Large intestine (tissue), 12 donors: ENCODE data around the gene HMGCS2. TPM values are rescaled to one million over a fixed set of nuclear protein-coding genes. Genes with fewer than 3 reads are reported as not detected.

Experiments
- DNase-seq, 2 donors: peaks; one replicate each; pipeline versions ENCODE4 v3.0.0 to v3.0.0-alpha.2; 2013
- H3K27ac ChIP-seq: one replicate; pipeline ENCODE4 v1.5.1; 2013; ENCODE audit warnings: low read length
- H3K27me3 ChIP-seq: 2 replicates; pipeline ENCODE4 v1.6.1; 2013; ENCODE audit warnings: low read length; ENCODE audit not compliant: control insufficient read depth, insufficient read depth
- H3K36me3 ChIP-seq: 2 replicates; pipeline ENCODE4 v1.6.1; 2013; ENCODE audit warnings: low read length; ENCODE audit not compliant: control insufficient read depth, insufficient read depth
- H3K4me1 ChIP-seq: one replicate; pipeline ENCODE4 v1.6.1; 2013; ENCODE audit warnings: low read length; ENCODE audit not compliant: control insufficient read depth, insufficient read depth
- H3K4me3 ChIP-seq: one replicate; pipeline ENCODE4 v1.5.1; 2013; ENCODE audit warnings: low read length
- H3K9me3 ChIP-seq: one replicate; pipeline ENCODE4 v1.6.1; 2013; ENCODE audit warnings: mild to moderate bottlenecking, low read depth, low read length, moderate library complexity; ENCODE audit not compliant: control insufficient read depth
- WGBS: methylation state at CpG from one replicate; pipeline ENCODE4 v1.1.5; 2013; ENCODE audit warnings: low lambda C conversion rate; ENCODE audit not compliant: insufficient coverage; 5-methylcytosine and 5-hydroxymethylcytosine counted together
- long read RNA-seq, 11 donors: transcript quantifications; one replicate each; lab custom pipeline, GENCODE V29; 2026
- polyA plus RNA-seq: library from polyadenylated mRNA; unstranded; fragments of 120-200 nt; gene quantifications from one replicate; pipeline ENCODE4 v1.2.1, GENCODE V29; 2013

Gene HMGCS2
- 71.7 TPM for polyA plus RNA-seq
- long read RNA-seq, donor 1, transcript HMGCS2-201 (10 exons, 2,428 nt), result major isoform, 12 of 12 reads
- long read RNA-seq, donor 1, partial matches to known transcripts, result 0 of 12 reads
- long read RNA-seq, donor 1, other reads (novel, unspliced or antisense), result 0 of 12 reads
- long read RNA-seq, donor 2, transcript HMGCS2-201 (10 exons, 2,428 nt), result major isoform, 22 of 34 reads
- long read RNA-seq, donor 2, partial matches to known transcripts, result 12 of 34 reads
- long read RNA-seq, donor 2, other reads (novel, unspliced or antisense), result 0 of 34 reads
- long read RNA-seq, donor 3, result 0 reads
- long read RNA-seq, donor 4, partial matches to known transcripts, result 0 of 2 reads
- long read RNA-seq, donor 4, other reads (novel, unspliced or antisense), result 0 of 2 reads
- long read RNA-seq, donor 5, transcript HMGCS2-201 (10 exons, 2,428 nt), result major isoform, 35 of 40 reads
- long read RNA-seq, donor 5, partial matches to known transcripts, result 0 of 40 reads
- long read RNA-seq, donor 5, other reads (novel, unspliced or antisense), result 5 of 40 reads
- long read RNA-seq, donor 6, transcript HMGCS2-201 (10 exons, 2,428 nt), result major isoform, 18 of 23 reads
- long read RNA-seq, donor 6, partial matches to known transcripts, result 5 of 23 reads
- long read RNA-seq, donor 6, other reads (novel, unspliced or antisense), result 0 of 23 reads
- long read RNA-seq, donor 7, transcript HMGCS2-201 (10 exons, 2,428 nt), result major isoform, 16 of 42 reads
- long read RNA-seq, donor 7, partial matches to known transcripts, result 26 of 42 reads
- long read RNA-seq, donor 7, other reads (novel, unspliced or antisense), result 0 of 42 reads
- long read RNA-seq, donor 8, transcript HMGCS2-201 (10 exons, 2,428 nt), result major isoform, 12 of 23 reads
- long read RNA-seq, donor 8, partial matches to known transcripts, result 11 of 23 reads
- long read RNA-seq, donor 8, other reads (novel, unspliced or antisense), result 0 of 23 reads
- long read RNA-seq, donor 9, transcript HMGCS2-201 (10 exons, 2,428 nt), result major isoform, 17 of 24 reads
- long read RNA-seq, donor 9, partial matches to known transcripts, result 7 of 24 reads
- long read RNA-seq, donor 9, other reads (novel, unspliced or antisense), result 0 of 24 reads
- long read RNA-seq, donor 10, transcript HMGCS2-201 (10 exons, 2,428 nt), result major isoform, 18 of 41 reads
- long read RNA-seq, donor 10, partial matches to known transcripts, result 23 of 41 reads
- long read RNA-seq, donor 10, other reads (novel, unspliced or antisense), result 0 of 41 reads
- long read RNA-seq, donor 11, transcript HMGCS2-201 (10 exons, 2,428 nt), result major isoform, 17 of 36 reads
- long read RNA-seq, donor 11, partial matches to known transcripts, result 19 of 36 reads
- long read RNA-seq, donor 11, other reads (novel, unspliced or antisense), result 0 of 36 reads

DNA sequence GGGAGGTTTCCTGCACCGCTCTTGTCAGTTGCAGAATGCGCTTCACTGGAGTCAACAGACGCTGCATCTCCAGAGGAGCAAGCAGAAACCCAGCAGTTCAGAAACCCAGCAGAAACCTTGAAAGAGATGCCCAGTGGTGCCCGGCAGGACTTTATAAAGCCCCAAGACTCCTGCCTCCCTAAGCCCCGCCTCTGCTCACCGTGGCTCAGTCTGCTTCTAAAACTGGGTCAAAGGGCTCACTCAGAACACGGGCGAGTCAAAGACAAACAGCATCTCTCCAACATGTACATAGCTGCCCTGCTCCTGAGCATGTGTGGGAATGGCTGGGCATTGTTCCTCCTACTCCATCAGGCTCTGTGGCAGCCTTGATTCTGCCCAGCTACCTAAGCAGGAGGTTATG is at the start of gene HMGCS2:
HMGCS2 (minus strand) TSS at position 128 of the 400 bp plus-strand sequence; CDS start at position 67, 61 bp downstream.
- H3K36me3 ChIP-seq, result peaks cover 5% of the 10 kb centered on the region
- WGBS, result no CpG with 5 or more reads among the region's 8 CpGs
- peak within 1 kb of the TSS; percentile 78 for H3K27ac ChIP-seq
- DNase-seq, result peak; percentile 57 to 85
- H3K4me3 ChIP-seq, result peak within 1 kb of the TSS; percentile 38
- no peaks in the 10 kb centered on the region for H3K27me3 ChIP-seq
- peaks cover 44% of the 10 kb centered on the region for H3K4me1 ChIP-seq
- no peaks in the 10 kb centered on the region for H3K9me3 ChIP-seq

DNA sequence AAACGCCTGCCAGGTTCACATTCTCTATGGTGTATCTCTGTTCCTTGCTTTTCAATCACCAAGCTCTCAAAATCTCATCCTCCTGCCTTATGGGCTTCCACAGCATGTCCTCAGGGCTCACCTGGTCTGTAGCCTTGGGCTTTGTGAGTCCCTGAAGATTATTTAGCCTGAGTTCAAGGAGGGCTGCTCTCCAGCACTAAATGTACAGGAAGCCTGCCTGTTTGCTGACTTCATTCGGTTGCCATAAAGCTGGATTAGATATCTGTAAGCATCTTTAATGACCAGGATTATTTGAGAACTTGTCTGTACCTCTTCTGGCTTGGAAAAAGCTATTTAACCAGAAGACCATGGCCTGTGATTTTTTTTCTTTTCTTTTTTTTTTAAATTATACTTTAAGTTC is 49.5 kb upstream of the HMGCS2 start:
- no peak overlapping the region for H3K4me3 ChIP-seq
- H3K27me3 ChIP-seq, result no peaks in the 10 kb centered on the region
- H3K36me3 ChIP-seq, result no peaks in the 10 kb centered on the region
- peak overlapping the region; percentile 53 for H3K27ac ChIP-seq
- no CpG with 5 or more reads among the region's 2 CpGs for WGBS
- no peaks in the 10 kb centered on the region for H3K9me3 ChIP-seq
- H3K4me1 ChIP-seq, result peaks cover 36% of the 10 kb centered on the region
- no peak for DNase-seq

DNA sequence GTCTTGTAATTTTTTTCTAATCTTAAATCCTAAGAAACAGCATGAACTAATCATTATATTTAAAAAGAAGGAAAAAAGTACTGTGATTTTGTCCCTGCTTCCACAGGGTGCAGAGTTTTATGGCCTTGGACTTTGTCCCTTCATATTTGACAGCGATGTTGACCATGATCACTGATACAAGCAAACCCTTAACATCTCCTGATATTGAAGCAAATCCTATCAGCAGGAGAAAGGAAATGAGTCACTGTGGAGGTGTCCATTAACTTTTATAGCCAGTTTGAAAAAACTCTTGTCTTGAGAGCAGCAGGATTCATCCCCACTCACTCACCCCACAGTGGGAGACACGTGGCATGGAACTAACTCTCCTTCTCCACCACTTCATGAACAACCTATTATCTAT is 47.7 kb upstream of the HMGCS2 start:
- H3K27ac ChIP-seq, result peak overlapping the region; percentile 83
- H3K27me3 ChIP-seq, result no peaks in the 10 kb centered on the region
- whole genome bisulfite sequencing, result no CpG with 5 or more reads among the region's 2 CpGs
- no peaks in the 10 kb centered on the region for H3K9me3 ChIP-seq
- H3K4me1 ChIP-seq, result peaks cover 42% of the 10 kb centered on the region
- DNase-seq, result peak; percentile 90 to 96
- H3K36me3 ChIP-seq, result no peaks in the 10 kb centered on the region
- no peak overlapping the region for H3K4me3 ChIP-seq

DNA sequence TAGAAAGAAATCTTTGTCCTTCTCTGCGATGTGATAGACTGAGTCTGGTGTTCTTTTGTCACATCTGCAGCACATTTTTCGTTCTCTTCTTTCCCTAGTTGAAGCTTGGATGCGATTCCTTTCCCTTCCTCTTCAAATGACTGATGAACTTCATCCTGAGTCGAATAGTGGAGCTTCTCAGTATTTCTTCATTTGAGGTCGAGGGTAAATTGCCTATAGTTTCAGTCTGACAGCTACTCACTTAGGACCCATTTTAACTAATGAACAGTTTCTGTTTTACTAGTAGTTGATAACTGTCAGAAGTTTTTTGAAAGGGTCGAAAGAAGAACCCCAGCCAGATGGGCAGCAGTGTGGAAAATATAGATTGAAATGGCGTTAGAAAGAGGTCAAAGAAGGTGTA is 47.2 kb upstream of the HMGCS2 start:
- Histone ChIP-seq H3K9me3 (no peaks in the 10 kb centered on the region), H3K27me3 (no peaks in the 10 kb centered on the region), H3K4me1 (peaks cover 46% of the 10 kb centered on the region), H3K27ac (peak overlapping the region; percentile 83), H3K36me3 (no peaks in the 10 kb centered on the region), H3K4me3 (no peak overlapping the region)
- peak in 1 of 2 donors; percentile 69 for DNase-seq
- 16% methylated on average over 3 of the region's 7 CpGs for WGBS

DNA sequence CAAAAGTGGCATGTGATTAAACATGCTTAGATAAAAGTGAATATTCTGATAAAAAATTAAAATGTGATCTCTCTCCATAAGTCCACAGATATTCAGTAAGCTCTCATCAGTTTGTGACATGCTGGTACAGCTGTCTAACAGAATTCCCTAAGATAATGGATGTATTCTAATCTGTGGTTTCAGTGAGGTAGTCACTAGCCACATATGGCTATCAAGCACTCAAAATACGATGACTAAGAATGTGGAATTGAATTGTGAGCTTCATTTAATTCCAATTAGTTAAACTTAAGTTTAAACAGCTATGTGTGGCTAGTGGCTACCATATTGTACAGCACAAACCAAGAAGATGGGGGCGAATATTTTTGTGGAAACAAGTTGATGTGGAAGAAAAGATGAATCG is 46.7 kb upstream of the HMGCS2 start:
- Histone ChIP-seq H3K9me3 (no peaks in the 10 kb centered on the region), H3K36me3 (no peaks in the 10 kb centered on the region), H3K4me3 (no peak overlapping the region), H3K27me3 (no peaks in the 10 kb centered on the region), H3K4me1 (peaks cover 46% of the 10 kb centered on the region), H3K27ac (peak overlapping the region; percentile 83)
- no peak for DNase-seq
- WGBS, result 70% methylated on average over 2 of the region's 3 CpGs

DNA sequence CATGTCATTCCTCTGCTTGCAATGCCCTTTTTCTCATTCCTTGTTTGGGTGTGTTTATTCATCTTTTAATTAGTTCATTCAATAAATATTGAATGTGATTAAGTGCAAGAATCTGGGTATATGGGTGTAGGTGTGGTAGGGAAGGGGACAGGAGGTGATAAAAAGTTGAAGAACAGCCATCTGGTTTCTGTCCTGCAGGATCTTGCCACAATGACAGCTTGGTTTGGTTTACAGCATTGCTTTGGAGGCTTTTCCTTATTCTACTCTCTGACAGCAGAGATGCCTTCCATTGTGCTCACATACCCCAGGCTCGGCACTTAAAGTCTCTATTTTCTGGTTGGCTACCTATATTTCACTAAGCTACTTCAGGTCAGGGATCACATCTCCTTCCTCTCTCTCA is 45.6 kb upstream of the HMGCS2 start:
- H3K36me3 ChIP-seq, result no peaks in the 10 kb centered on the region
- no peak overlapping the region for H3K4me3 ChIP-seq
- DNase-seq, result no peak
- no peaks in the 10 kb centered on the region for H3K27me3 ChIP-seq
- peaks cover 47% of the 10 kb centered on the region for H3K4me1 ChIP-seq
- H3K9me3 ChIP-seq, result no peaks in the 10 kb centered on the region
- no peak overlapping the region for H3K27ac ChIP-seq
- WGBS, result 71% methylated on average over 1 of the region's 1 CpG

DNA sequence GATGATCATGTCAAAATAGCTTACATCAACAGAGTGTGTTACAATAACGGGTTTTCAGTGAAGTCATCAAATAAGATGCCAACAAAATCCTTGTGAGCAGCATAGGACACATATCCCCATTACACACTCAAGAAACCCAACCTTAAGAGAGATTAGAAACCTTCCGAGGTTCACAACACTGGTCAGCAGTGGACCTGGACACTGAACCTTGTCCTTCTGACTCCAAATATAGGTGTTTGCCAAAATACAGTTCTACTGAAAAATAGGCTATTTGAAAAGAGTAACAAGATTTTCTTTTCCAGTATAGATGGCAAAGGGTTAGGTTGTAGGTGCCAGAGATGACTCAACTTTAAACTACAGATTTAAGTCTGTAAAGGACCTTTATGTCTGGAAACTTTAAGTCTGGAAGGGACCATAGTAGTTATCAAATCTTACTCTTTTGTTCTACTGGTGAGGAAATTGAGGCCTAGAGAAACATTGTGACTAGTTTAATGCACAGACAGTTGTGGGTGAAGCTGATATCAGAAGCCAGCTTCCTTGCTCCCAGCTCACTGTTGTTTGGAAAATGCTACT is 43.4 kb upstream of the HMGCS2 start:
- DNase-seq, result no peak
- Histone ChIP-seq H3K27me3 (no peaks in the 10 kb centered on the region), H3K9me3 (no peaks in the 10 kb centered on the region), H3K27ac (peak overlapping the region; percentile 41), H3K4me1 (peaks cover 44% of the 10 kb centered on the region), H3K4me3 (no peak overlapping the region), H3K36me3 (no peaks in the 10 kb centered on the region)
- WGBS, result no CpG with 5 or more reads among the region's 2 CpGs

DNA sequence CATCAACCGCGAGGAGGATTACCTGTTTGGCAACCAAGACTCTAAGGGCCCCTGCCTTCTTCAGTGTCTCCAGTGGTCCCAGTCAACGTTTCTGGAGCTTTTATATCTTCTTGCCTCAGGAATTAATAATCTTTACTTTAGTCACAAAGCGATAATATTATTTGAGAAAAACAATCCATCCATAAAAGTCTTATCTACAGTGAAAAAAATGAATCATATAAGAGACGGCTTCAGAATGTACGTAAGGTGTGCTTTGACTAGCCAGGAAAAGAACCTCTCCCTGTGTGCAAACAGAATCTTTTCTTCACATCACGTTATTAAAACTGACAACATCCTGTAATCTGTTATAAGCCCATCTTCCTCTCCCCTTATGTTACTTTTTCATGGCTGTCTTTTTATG is 42.7 kb upstream of the HMGCS2 start, which contains the start of gene REG4:
REG4 (minus strand) TSS at position 74 of the 400 bp plus-strand sequence. CDS start 2,691 bp downstream, outside the sequence.
- 24% methylated on average over 2 of the region's 7 CpGs for WGBS
- Histone ChIP-seq H3K4me3 (peak within 1 kb of the TSS; percentile 21), H3K27me3 (no peaks in the 10 kb centered on the region), H3K4me1 (peaks cover 40% of the 10 kb centered on the region), H3K9me3 (no peaks in the 10 kb centered on the region), H3K27ac (peak within 1 kb of the TSS; percentile 41), H3K36me3 (no peaks in the 10 kb centered on the region)
- DNase-seq, result peak in 1 of 2 donors; percentile 57

DNA sequence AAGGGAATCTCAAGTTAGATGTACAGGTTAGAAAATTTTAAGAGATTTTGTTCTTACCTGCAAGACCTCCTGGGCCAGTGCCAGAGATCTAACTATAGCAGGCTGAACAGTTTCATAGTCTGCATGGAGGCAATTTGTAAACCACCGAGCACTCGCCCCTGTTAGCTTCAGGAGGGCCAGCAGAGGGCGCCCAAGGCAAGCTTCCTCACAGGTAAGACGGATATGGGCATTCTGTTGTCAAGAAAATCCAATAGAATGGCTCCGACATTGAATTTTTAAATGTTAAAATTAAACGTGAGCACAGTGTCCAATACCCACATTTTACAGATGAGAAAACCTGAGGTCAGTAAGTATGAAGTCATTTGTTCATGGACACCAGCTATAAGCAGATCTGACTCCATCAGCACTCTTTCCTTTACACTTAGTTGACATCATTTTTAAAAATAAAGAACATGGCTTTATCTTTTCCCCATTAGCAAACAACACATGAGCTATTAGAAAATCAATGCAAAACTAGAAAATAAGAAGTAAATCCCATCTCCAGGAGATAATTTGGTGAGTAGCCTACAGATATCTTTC is 40.4 kb upstream of the HMGCS2 start:
- H3K4me3 ChIP-seq, result peak overlapping the region; percentile 7
- peak; percentile 77 to 78 for DNase-seq
- H3K27ac ChIP-seq, result no peak overlapping the region
- no peaks in the 10 kb centered on the region for H3K36me3 ChIP-seq
- no CpG with 5 or more reads among the region's 6 CpGs for WGBS
- H3K4me1 ChIP-seq, result peaks cover 19% of the 10 kb centered on the region
- no peaks in the 10 kb centered on the region for H3K27me3 ChIP-seq
- no peaks in the 10 kb centered on the region for H3K9me3 ChIP-seq
